SU-DHL-6 (cell line): Measurements from ENCODE around the gene WWOX.

Experiments used
- H2AFZ ChIP-seq: fragments of 200-600 bp; sonication (generic); 2 replicates; pipeline ENCODE4 v1.6.1; 2014; ENCODE audit warnings: low read depth, mild to moderate bottlenecking, moderate library complexity, mixed read lengths, antibody characterized with exemption, low read length; ENCODE audit not compliant: severe bottlenecking
- H3F3A ChIP-seq: fragments of 200-600 bp; shearing (Covaris generic); 2 replicates; pipeline ENCODE4 v1.6.0; 2016; ENCODE audit warnings: antibody characterized with exemption, mild to moderate bottlenecking; ENCODE audit not compliant: insufficient read depth
- H3K27ac ChIP-seq: fragments of 200-600 bp; sonication (generic); 2 replicates; pipeline ENCODE4 v1.5.1; 2016; ENCODE audit warnings: low read depth, mild to moderate bottlenecking, low read length, moderate library complexity, mixed read lengths
- H3K27me3 ChIP-seq: fragments of 200-600 bp; sonication (generic), shearing (Covaris generic); 2 replicates; pipeline ENCODE4 v1.6.0; 2014; ENCODE audit warnings: mild to moderate bottlenecking, low read length
- H3K36me3 ChIP-seq: fragments of 200-600 bp; sonication (generic); 2 replicates; pipeline ENCODE4 v1.6.1; 2014; ENCODE audit warnings: mild to moderate bottlenecking, low read length, mixed read lengths
- H3K4me2 ChIP-seq: fragments of 300-600, 200-600 bp; shearing (Covaris generic), sonication (generic); 2 replicates; pipeline ENCODE4 v1.6.0; 2014; ENCODE audit warnings: low read length, low read depth, mild to moderate bottlenecking; ENCODE audit not compliant: poor library complexity, severe bottlenecking
- H3K4me3 ChIP-seq: fragments of 200-600 bp; sonication (generic); 2 replicates; pipeline ENCODE4 v1.5.1; 2014; ENCODE audit warnings: antibody characterized with exemption, low read length, mild to moderate bottlenecking, mixed read lengths; ENCODE audit not compliant: insufficient read depth, poor library complexity, severe bottlenecking
- H3K79me2 ChIP-seq: fragments of 200-600 bp; sonication (generic); 2 replicates; pipeline ENCODE4 v1.6.1; 2014; ENCODE audit warnings: mild to moderate bottlenecking, low read length, moderate library complexity; ENCODE audit not compliant: insufficient read depth
- H3K9ac ChIP-seq: fragments of 200-600 bp; sonication (generic); 2 replicates; pipeline ENCODE4 v1.7.0; 2014; ENCODE audit warnings: mild to moderate bottlenecking, low read length
- H3K9me2 ChIP-seq: fragments of 200-600 bp; sonication (generic); replicated peaks from 2 replicates; pipeline ENCODE4 v1.6.1; 2014; ENCODE audit warnings: low read length; ENCODE audit not compliant: insufficient read depth
- H3K9me3 ChIP-seq: fragments of 200-600 bp; sonication (generic); 2 replicates; pipeline ENCODE4 v1.6.1; 2014; ENCODE audit warnings: low read length, mixed read lengths; ENCODE audit not compliant: insufficient read depth
- H4K20me1 ChIP-seq: fragments of 200-600 bp; sonication (generic); 2 replicates; pipeline ENCODE4 v1.6.1; 2014; ENCODE audit warnings: low read depth, mild to moderate bottlenecking, antibody characterized with exemption, low read length, moderate library complexity, mixed read lengths
- CTCF ChIP-seq: fragments of 200-600 bp; sonication (generic); IDR thresholded peaks from one replicate; pipeline ENCODE4 v1.5.1; 2017; ENCODE audit warnings: antibody characterized with exemption, mild to moderate bottlenecking, low read length, moderate library complexity; ENCODE audit not compliant: insufficient read depth, poor library complexity, severe bottlenecking
- EZH2phosphoT487 ChIP-seq: fragments of 200-600 bp; sonication (generic), shearing (Covaris generic); conservative IDR thresholded peaks from 2 replicates; pipeline ENCODE4 v1.6.1; 2018; ENCODE audit warnings: mild to moderate bottlenecking, antibody characterized with exemption, low read length, moderate library complexity, mixed read lengths

The WWOX gene

DNA sequence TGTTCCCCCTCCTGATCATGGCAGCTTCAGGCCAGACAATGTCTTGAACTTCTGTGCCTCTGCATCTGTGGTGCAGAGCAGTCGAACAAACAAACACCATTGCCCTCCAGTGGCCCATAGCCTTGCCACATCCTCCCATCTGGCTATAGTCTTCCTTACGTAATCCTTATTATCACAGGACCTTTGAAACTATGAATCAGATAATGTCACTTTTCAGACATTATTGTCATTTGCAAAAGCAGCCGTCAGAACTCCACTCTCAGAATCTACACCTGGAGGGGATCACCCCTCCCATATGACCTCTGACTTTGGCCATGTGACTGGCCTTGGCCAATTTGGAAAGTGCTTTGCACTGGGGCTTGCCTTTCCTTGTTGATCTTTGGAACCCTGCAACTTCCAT, 1113.8 kb downstream of the WWOX start:
- Histone ChIP-seq H3F3A (no peaks in the 10 kb centered on the region), H3K9ac (no peak overlapping the region), H3K4me3 (no peak overlapping the region), H3K4me2 (no peak overlapping the region), H3K9me3 (no peaks in the 10 kb centered on the region), H3K27ac (no peak overlapping the region), H3K36me3 (no peaks in the 10 kb centered on the region), H3K9me2 (no peaks in the 10 kb centered on the region), H3K27me3 (no peaks in the 10 kb centered on the region), H2AFZ (no peak overlapping the region), H4K20me1 (no peaks in the 10 kb centered on the region), H3K79me2 (no peaks in the 10 kb centered on the region)
- no peak for TF ChIP-seq EZH2phosphoT487
- TF ChIP-seq CTCF: no peak

GRCh38 chr16:79215289-79215688, 1115.8 kb downstream of the WWOX start:
- no peak overlapping the region for H2AFZ ChIP-seq
- TF ChIP-seq EZH2phosphoT487: no peak
- TF ChIP-seq CTCF: no peak
- no peaks in the 10 kb centered on the region for H3K9me3 ChIP-seq
- no peaks in the 10 kb centered on the region for H3K27me3 ChIP-seq
- H3K9ac ChIP-seq: no peak overlapping the region
- no peaks in the 10 kb centered on the region for H3K9me2 ChIP-seq
- H3K4me3 ChIP-seq: no peak overlapping the region
- no peaks in the 10 kb centered on the region for H4K20me1 ChIP-seq
- no peak overlapping the region for H3K27ac ChIP-seq
- no peaks in the 10 kb centered on the region for H3K79me2 ChIP-seq
- H3F3A ChIP-seq: no peaks in the 10 kb centered on the region
- H3K4me2 ChIP-seq: no peak overlapping the region
- H3K36me3 ChIP-seq: no peaks in the 10 kb centered on the region

DNA sequence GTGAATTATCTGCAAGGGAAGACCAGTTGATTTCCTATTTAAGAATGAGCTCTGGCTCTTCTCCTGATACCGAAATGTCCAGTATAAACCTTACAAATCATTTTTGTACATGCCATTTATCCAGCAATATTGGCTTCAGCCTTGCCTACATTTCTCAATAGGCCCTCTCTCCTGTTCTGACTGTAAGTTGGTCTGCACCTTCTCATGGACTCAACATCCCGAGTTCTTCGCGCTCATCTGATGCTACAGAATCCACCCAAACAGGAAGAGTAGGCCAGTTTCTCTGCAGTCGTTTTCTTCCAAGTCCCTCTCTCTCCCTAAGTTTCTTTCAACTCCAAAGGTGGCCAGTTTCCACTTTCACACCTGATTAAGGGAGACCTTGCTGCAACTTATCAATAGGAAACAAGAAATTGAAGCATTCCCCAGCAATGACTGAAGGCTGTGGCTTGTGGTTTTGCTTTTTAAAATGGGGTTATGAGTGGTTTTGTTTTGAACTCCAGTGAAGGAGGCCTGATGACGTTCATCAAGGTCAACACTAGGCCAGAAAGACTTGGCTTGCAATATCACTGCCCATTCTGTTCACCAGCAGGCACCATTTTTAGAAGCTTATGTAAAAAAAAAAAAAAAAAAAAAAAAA, 1118.0 kb downstream of the WWOX start:
- H3K9me2 ChIP-seq: no peaks in the 10 kb centered on the region
- no peaks in the 10 kb centered on the region for H3K27me3 ChIP-seq
- TF ChIP-seq EZH2phosphoT487 (no peak), CTCF (no peak)
- no peaks in the 10 kb centered on the region for H3K79me2 ChIP-seq
- H4K20me1 ChIP-seq: no peaks in the 10 kb centered on the region
- no peaks in the 10 kb centered on the region for H3K36me3 ChIP-seq
- H3F3A ChIP-seq: no peaks in the 10 kb centered on the region
- H2AFZ ChIP-seq: no peak overlapping the region
- H3K4me3 ChIP-seq: no peak overlapping the region
- H3K4me2 ChIP-seq: no peak overlapping the region
- no peaks in the 10 kb centered on the region for H3K9me3 ChIP-seq
- H3K9ac ChIP-seq: no peak overlapping the region
- no peak overlapping the region for H3K27ac ChIP-seq
